ENCODE measurements around the gene ITGA1.
"Not testable (repeated sequence)": the region's sequence is repeated elsewhere in the genome, so short reads cannot be mapped to it uniquely, and the experiment has no call there.

Gene ITGA1

GRCh38 chr5:52848688-52849087, 61.0 kb downstream of the ITGA1 start:
- DNase-seq; in situ Hi-C loops (cut with MboI; ENCODE audit: low pct_unique_long_range_greater_than_20kb, low sequenced_read_pairs): not testable (repeated sequence)

- no peak for DNase-seq
- in situ Hi-C loops (cut with MboI; ENCODE audit: low pct_unique_long_range_greater_than_20kb, low sequenced_read_pairs): no loop called here
Measured at GRCh38 chr5:52849544-52849943, 61.8 kb downstream of the ITGA1 start.

- in situ Hi-C loops (cut with MboI; ENCODE audit: low pct_unique_long_range_greater_than_20kb, low sequenced_read_pairs): no loop called here
- DNase-seq: no peak
Measured at GRCh38 chr5:52853650-52854049, 65.9 kb downstream of the ITGA1 start.

GRCh38 chr5:52854301-52854700, 66.6 kb downstream of the ITGA1 start:
- in situ Hi-C loops (cut with MboI; ENCODE audit: low pct_unique_long_range_greater_than_20kb, low sequenced_read_pairs): no loop called here
- no peak for DNase-seq

- in situ Hi-C loops (cut with MboI; ENCODE audit: low pct_unique_long_range_greater_than_20kb, low sequenced_read_pairs): no loop called here
- DNase-seq: no peak
Measured at GRCh38 chr5:52854949-52855348, 67.2 kb downstream of the ITGA1 start.

GRCh38 chr5:52856564-52856963, 68.8 kb downstream of the ITGA1 start:
- in situ Hi-C loops (cut with MboI; ENCODE audit: low pct_unique_long_range_greater_than_20kb, low sequenced_read_pairs): no loop called here
- peak; percentile 7 for DNase-seq

GRCh38 chr5:52859628-52860027, 71.9 kb downstream of the ITGA1 start:
- in situ Hi-C loops (cut with MboI; ENCODE audit: low pct_unique_long_range_greater_than_20kb, low sequenced_read_pairs): no loop called here
- DNase-seq: no peak

GRCh38 chr5:52861368-52861767, 73.7 kb downstream of the ITGA1 start:
- in situ Hi-C loops (cut with MboI; ENCODE audit: low pct_unique_long_range_greater_than_20kb, low sequenced_read_pairs): no loop called here
- no peak for DNase-seq

- no peak for DNase-seq
- in situ Hi-C loops (cut with MboI; ENCODE audit: low pct_unique_long_range_greater_than_20kb, low sequenced_read_pairs): no loop called here
Measured at GRCh38 chr5:52863715-52864290, 76.1 kb downstream of the ITGA1 start.

GRCh38 chr5:52864371-52864770, 76.7 kb downstream of the ITGA1 start:
- in situ Hi-C loops (cut with MboI; ENCODE audit: low pct_unique_long_range_greater_than_20kb, low sequenced_read_pairs): no loop called here
- no peak for DNase-seq

GRCh38 chr5:52864884-52865283, 77.2 kb downstream of the ITGA1 start:
- in situ Hi-C loops (cut with MboI; ENCODE audit: low pct_unique_long_range_greater_than_20kb, low sequenced_read_pairs): no loop called here
- DNase-seq: no peak

GRCh38 chr5:52865991-52866390, 78.3 kb downstream of the ITGA1 start:
- in situ Hi-C loops (cut with MboI; ENCODE audit: low pct_unique_long_range_greater_than_20kb, low sequenced_read_pairs); DNase-seq: not testable (repeated sequence)

GRCh38 chr5:52867809-52868208, 80.1 kb downstream of the ITGA1 start:
- DNase-seq: no peak
- in situ Hi-C loops (cut with MboI; ENCODE audit: low pct_unique_long_range_greater_than_20kb, low sequenced_read_pairs): no loop called here

GRCh38 chr5:52868417-52868816, 80.7 kb downstream of the ITGA1 start:
- DNase-seq: no peak
- in situ Hi-C loops (cut with MboI; ENCODE audit: low pct_unique_long_range_greater_than_20kb, low sequenced_read_pairs): no loop called here

GRCh38 chr5:52869391-52869790, 81.7 kb downstream of the ITGA1 start:
- in situ Hi-C loops (cut with MboI; ENCODE audit: low pct_unique_long_range_greater_than_20kb, low sequenced_read_pairs): no loop called here
- DNase-seq: no peak

- no peak for DNase-seq
- in situ Hi-C loops (cut with MboI; ENCODE audit: low pct_unique_long_range_greater_than_20kb, low sequenced_read_pairs): no loop called here
Measured at GRCh38 chr5:52870448-52870847, 82.7 kb downstream of the ITGA1 start.

GRCh38 chr5:52875827-52876226, 88.1 kb downstream of the ITGA1 start:
- DNase-seq: no peak
- in situ Hi-C loops (cut with MboI; ENCODE audit: low pct_unique_long_range_greater_than_20kb, low sequenced_read_pairs): loop anchor here (25.0 kb wide), 1 partner anchor 189 kb away; no protein-coding TSS in a partner anchor

GRCh38 chr5:52876456-52876855, 88.7 kb downstream of the ITGA1 start:
- in situ Hi-C loops (cut with MboI; ENCODE audit: low pct_unique_long_range_greater_than_20kb, low sequenced_read_pairs): loop anchor here (25.0 kb wide), 1 partner anchor 189 kb away; no protein-coding TSS in a partner anchor
- no peak for DNase-seq

- DNase-seq: no peak
- in situ Hi-C loops (cut with MboI; ENCODE audit: low pct_unique_long_range_greater_than_20kb, low sequenced_read_pairs): loop anchor here (25.0 kb wide), 1 partner anchor 191 kb away; no protein-coding TSS in a partner anchor
Measured at GRCh38 chr5:52878656-52879055, 90.9 kb downstream of the ITGA1 start.

GRCh38 chr5:52880541-52880940, 92.8 kb downstream of the ITGA1 start:
- in situ Hi-C loops (cut with MboI; ENCODE audit: low pct_unique_long_range_greater_than_20kb, low sequenced_read_pairs): loop anchor here (25.0 kb wide), 1 partner anchor 193 kb away; no protein-coding TSS in a partner anchor
- no peak for DNase-seq

- no peak for DNase-seq
- in situ Hi-C loops (cut with MboI; ENCODE audit: low pct_unique_long_range_greater_than_20kb, low sequenced_read_pairs): loop anchor here (25.0 kb wide), 1 partner anchor 194 kb away; no protein-coding TSS in a partner anchor
Measured at GRCh38 chr5:52881468-52881867, 93.8 kb downstream of the ITGA1 start.

Measured in KBM-7 (cell line).